RPMI8226 (cell line): ENCODE results near the gene ADARB2.
"Not testable (repeated sequence)": the region's sequence is repeated elsewhere in the genome, so short reads cannot be mapped to it uniquely, and the experiment has no call there.

Source experiments
- DNase-seq: peaks from one replicate; pipeline ENCODE4 v3.0.0-alpha.2; 2015

The ADARB2 gene

DNA sequence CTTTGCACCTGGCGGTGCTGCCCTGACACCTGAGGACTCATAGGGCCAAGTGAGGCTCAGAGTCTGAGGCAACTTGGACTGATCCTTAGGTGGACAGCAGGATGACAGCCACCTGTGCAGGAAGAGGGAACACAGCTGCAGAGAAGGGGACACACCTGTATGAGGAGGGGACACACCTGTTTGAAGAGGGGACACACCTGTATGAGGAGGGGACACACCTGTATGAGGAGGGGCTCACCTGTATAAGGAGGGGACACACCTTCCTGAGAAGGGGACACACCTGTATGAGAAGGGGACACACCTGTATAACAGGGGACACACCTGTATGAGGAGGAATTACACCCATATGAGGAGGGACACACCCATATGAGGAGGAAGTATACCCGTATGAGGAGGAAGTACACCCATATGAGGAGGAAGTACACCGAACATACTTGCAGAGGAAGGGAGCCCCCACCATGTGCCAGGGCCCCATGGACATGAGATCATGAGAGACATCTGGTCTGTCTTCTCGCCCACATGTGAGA is 285.9 kb downstream of the ADARB2 start:
- DNase-seq = no peak

DNA sequence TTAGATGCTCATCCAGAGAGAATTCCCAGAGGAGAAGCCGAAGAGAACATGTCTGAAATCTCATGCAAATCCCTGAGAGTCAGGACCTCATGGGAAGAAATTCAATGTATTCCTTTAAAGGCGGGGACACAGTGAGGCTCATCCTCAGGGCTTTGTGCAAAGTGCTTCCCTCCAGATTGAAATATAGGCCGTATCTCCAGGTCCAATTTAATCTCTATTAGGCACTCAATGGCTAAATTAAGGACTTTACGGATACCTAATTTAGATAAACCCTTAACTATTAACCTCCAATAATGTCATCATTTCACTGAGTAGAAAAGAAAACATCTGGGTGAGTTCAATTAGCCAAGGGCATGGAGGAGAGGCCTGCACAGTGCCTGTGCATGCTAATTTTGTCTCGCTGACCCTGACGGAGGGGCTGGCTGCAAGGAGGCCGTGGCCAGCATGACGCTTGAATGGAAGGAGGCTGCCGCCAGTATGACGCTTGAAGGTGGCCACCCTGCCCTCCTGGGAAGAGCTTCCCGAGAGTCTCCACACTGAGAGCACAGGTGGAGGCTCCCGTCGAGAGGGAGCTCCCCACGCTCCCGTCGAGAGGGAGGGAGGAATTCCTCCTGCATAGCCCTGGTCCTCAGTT is 287.6 kb downstream of the ADARB2 start:
- DNase-seq = no peak

GRCh38 chr10:1449021-1449420 is 288.3 kb downstream of the ADARB2 start:
- DNase-seq = no peak

GRCh38 chr10:1448252-1448930 is 288.9 kb downstream of the ADARB2 start:
- DNase-seq = no peak

- DNase-seq = no peak
Measured at GRCh38 chr10:1444826-1445225, 292.5 kb downstream of the ADARB2 start.

DNA sequence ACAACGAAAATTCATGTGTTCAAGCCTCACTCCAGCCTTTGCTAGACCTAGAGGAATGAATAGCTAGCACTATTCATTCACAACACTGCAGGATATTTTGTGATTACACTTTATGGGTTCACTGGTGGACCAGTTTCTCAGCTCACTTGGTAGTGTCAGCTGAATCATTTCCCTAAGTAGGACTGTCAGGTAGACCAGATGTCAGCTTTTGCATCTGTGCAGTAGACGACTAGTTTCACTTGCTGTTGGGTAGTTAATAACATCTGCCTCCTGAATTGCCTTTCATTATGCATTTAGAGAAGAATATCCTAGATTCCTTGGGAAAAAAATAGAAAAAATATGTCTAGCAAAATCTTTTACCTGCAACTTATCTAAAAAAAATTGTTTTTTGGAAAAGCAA is 296.4 kb downstream of the ADARB2 start:
- DNase-seq = no peak

DNA sequence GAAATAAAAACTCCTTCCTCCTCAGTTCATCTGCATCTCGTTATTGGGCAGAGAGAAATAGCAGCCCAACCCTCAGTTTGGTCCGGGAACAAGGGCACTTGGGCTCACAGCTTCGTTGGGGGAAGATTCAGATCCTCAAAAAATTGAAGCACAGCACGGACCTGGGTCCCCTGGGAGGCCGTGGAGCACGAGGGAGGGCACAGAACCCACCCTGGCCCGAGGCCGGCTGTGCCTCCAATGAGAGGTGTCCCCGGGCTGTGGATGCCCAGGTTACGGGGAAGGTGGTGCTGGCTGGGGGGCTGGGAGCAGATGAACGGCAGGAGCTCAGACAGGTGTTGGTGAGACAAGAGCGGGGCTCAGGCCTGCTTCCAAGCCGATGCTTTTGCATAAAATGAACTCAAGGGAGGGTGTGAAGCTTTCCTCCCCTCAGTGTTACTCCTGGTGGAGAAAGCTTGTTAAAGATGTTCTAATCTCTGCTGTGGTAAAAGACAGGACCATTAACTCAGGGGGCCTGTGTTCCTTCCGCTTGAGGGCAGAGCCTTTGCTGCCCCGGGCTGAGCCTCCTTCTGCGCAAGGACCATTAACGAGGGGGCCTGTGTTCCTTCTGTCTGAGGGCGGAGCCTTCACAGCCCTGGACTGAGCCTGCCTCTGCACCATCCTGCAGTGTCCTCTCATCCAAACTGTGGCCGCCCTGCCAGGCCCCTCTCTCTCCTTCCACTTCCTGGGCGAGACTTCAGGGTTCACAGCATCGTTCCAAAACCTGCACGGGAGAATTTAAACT is 302.2 kb downstream of the ADARB2 start:
- DNase-seq = no peak

- no peak for DNase-seq
Measured at GRCh38 chr10:1434202-1434601, 303.1 kb downstream of the ADARB2 start.

DNA sequence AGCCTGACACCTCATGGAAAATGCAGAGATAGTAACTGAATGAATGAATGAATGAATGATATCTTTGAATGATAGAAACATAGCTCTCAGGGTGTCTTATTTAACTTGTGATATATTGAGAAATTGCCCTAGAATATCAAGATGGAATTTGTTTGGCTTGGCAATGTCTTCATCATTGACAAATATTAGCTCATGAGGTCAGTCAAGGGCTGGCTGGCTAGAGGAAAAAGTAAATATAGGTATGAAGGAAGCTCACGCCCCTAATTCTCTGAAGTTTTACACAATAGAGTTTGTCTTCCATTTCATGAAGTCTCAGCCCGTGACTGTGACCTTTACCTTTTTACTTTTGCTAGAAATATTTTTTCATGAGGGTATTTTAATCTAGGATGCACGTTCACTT is 305.2 kb downstream of the ADARB2 start:
- no peak for DNase-seq

DNA sequence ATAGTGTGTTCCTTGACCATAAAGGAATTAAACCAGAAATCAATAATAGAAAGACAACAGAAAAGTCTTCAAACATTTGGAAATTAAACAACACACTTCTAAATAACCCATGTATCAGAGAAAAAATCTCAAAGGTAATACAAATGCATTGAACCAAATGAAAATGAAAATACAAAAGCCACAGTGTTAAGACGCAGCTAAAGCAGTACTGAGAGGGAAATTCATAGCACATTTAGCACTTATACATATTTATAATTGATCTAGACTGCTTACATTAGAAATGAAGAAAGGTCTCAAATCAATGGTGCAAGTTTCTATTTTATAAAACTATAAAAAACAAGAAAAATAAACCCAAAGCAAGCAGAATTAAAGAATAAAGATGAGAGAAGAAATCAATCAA is 306.1 kb downstream of the ADARB2 start:
- DNase-seq = no peak

GRCh38 chr10:1427521-1428186 is 309.7 kb downstream of the ADARB2 start:
- DNase-seq = not testable (repeated sequence)

GRCh38 chr10:1426786-1427185 is 310.5 kb downstream of the ADARB2 start:
- no peak for DNase-seq

GRCh38 chr10:1425879-1426278 is 311.4 kb downstream of the ADARB2 start:
- no peak for DNase-seq

GRCh38 chr10:1424648-1425047 is 312.7 kb downstream of the ADARB2 start:
- no peak for DNase-seq

GRCh38 chr10:1423676-1424253 is 313.6 kb downstream of the ADARB2 start:
- no peak for DNase-seq

- DNase-seq = no peak
Measured at GRCh38 chr10:1422275-1422674, 315.1 kb downstream of the ADARB2 start.

GRCh38 chr10:1420661-1421362 is 316.5 kb downstream of the ADARB2 start:
- peak; percentile 77 for DNase-seq

GRCh38 chr10:1419796-1420610 is 317.3 kb downstream of the ADARB2 start:
- no peak for DNase-seq

GRCh38 chr10:1418031-1418550 is 319.2 kb downstream of the ADARB2 start:
- DNase-seq = no peak

- no peak for DNase-seq
Measured at GRCh38 chr10:1417574-1417973, 319.8 kb downstream of the ADARB2 start.

GRCh38 chr10:1416456-1417037 is 320.8 kb downstream of the ADARB2 start:
- no peak for DNase-seq
